H1 (cell line): ENCODE data around the gene P3H3. TPM values are rescaled to one million over a fixed set of nuclear protein-coding genes. Genes with fewer than 3 reads are reported as not detected.
A peak's percentile ranks its signal among the peaks of the same experiment; 100 is the strongest.

Source experiments
- CTCF ChIA-PET: fragments of 300-600 bp; sonication (Branson Sonifier 250); formaldehyde crosslinking; loops from one replicate; lab custom pipeline; 2021; ENCODE audit not compliant: partially characterized antibody; lab: Charles Lee
- POLR2A ChIA-PET: fragments of 300-600 bp; sonication (Branson Sonifier 250); formaldehyde crosslinking; loops from one replicate; lab custom pipeline; 2021; ENCODE audit warnings: inconsistent platforms; ENCODE audit not compliant: partially characterized antibody; lab: Charles Lee
- DNase-seq, 2 experiments: peaks; one replicate each; pipeline versions ENCODE4 v3.0.0 to v3.0.0-alpha.2; 2010 to 2022; ENCODE audit warnings: low spot score in 2 of 2, low read depth in 1 of 2, mixed read lengths in 1 of 2
- FAIRE-seq: peaks from 2 replicates; lab custom pipeline; 2011; peaks lifted over from hg19 to GRCh38; lab: Jason Lieb, UNC
- H2AFZ ChIP-seq: 2 replicates; pipeline ENCODE4 v1.8.1; 2012; ENCODE audit warnings: low read length, inconsistent platforms
- H2AK5ac ChIP-seq: 2 replicates; pipeline ENCODE4 v1.6.1; 2013; ENCODE audit warnings: low read depth, low read length
- H2BK120ac ChIP-seq: replicated peaks from 2 replicates; pipeline ENCODE3; 2013; ENCODE audit warnings: low read depth, low read length, inconsistent platforms
- H2BK12ac ChIP-seq: 2 replicates; pipeline ENCODE4 v1.6.1; 2013; ENCODE audit warnings: low read depth, low read length
- H2BK15ac ChIP-seq: 2 replicates; pipeline ENCODE4 v1.6.1; 2013; ENCODE audit warnings: low read length
- H2BK20ac ChIP-seq: 2 replicates; pipeline ENCODE4 v1.6.1; 2013; ENCODE audit warnings: low read length
- H2BK5ac ChIP-seq: 2 replicates; pipeline ENCODE4 v1.6.1; 2013; ENCODE audit warnings: low read depth, low read length
- H3K14ac ChIP-seq: 2 replicates; pipeline ENCODE4 v1.6.1; 2013; ENCODE audit warnings: inconsistent platforms; ENCODE audit not compliant: insufficient read length
- H3K18ac ChIP-seq: 2 replicates; pipeline ENCODE4 v1.6.1; 2013; ENCODE audit warnings: low read length; ENCODE audit errors: extremely low read depth
- H3K23ac ChIP-seq: 2 replicates; pipeline ENCODE4 v1.6.1; 2013; ENCODE audit warnings: inconsistent platforms; ENCODE audit not compliant: insufficient read length
- H3K23me2 ChIP-seq: 2 replicates; pipeline ENCODE4 v1.6.1; 2013; ENCODE audit warnings: low read depth, low read length
- H3K27ac ChIP-seq: 2 replicates; pipeline ENCODE4 v1.6.1; 2011; ENCODE audit warnings: low read depth, low read length, inconsistent platforms
- H3K27me3 ChIP-seq, 4 experiments: replicated peaks in 1 of 4; 1 replicate in 1 of 4; 2 replicates in 3 of 4; pipeline versions ENCODE4 v1.6.1 to v1.8.1; 2011 to 2013; ENCODE audit warnings: low read length in 3 of 4, mild to moderate bottlenecking in 3 of 4, inconsistent platforms in 2 of 4, mixed read lengths in 2 of 4, moderate library complexity in 1 of 4; ENCODE audit not compliant: control insufficient read depth in 3 of 4, insufficient read depth in 3 of 4; ENCODE audit errors: extremely low read depth in 1 of 4
- H3K36me3 ChIP-seq, 4 experiments: 2 replicates each; pipeline versions ENCODE4 v1.6.1 to v1.8.1; 2011 to 2013; ENCODE audit warnings: mild to moderate bottlenecking in 4 of 4, low read length in 3 of 4, moderate library complexity in 2 of 4, control low read depth in 1 of 4, inconsistent platforms in 1 of 4; ENCODE audit not compliant: insufficient read depth in 4 of 4, control insufficient read depth in 2 of 4
- H3K4ac ChIP-seq: replicated peaks from 2 replicates; pipeline ENCODE3; 2013; ENCODE audit warnings: low read length, low read depth, mixed read lengths, inconsistent platforms; ENCODE audit not compliant: insufficient read length
- H3K4me1 ChIP-seq, 4 experiments: replicated peaks in 1 of 4; 1 replicate in 1 of 4; 2 replicates in 3 of 4; pipeline versions ENCODE4 v1.6.1 to v1.8.1; 2011 to 2013; ENCODE audit warnings: low read length in 3 of 4, inconsistent platforms in 2 of 4, mixed read lengths in 1 of 4; ENCODE audit not compliant: insufficient read depth in 4 of 4, control insufficient read depth in 3 of 4
- H3K4me2 ChIP-seq, 2 experiments: 2 replicates each; pipeline versions ENCODE4 v1.6.1 to v1.8.1; 2011 to 2013; ENCODE audit warnings: low read depth in 2 of 2, low read length in 2 of 2, control low read depth in 1 of 2, inconsistent platforms in 1 of 2, mild to moderate bottlenecking in 1 of 2; ENCODE audit not compliant: insufficient read depth in 1 of 2
- H3K4me3 ChIP-seq, 4 experiments: fragments of 200-600, 300-600 bp in 1 of 4; sonication (generic), shearing (Covaris generic), sonication (Bioruptor Twin) in 1 of 4; 2 replicates each; pipeline versions ENCODE4 v1.5.1 to v1.8.1; 2011 to 2016; ENCODE audit warnings: low read length in 4 of 4, low read depth in 3 of 4, control low read depth in 2 of 4, inconsistent platforms in 2 of 4, mild to moderate bottlenecking in 2 of 4, mixed read lengths in 1 of 4, moderate library complexity in 1 of 4; ENCODE audit not compliant: insufficient read depth in 2 of 4; ENCODE audit errors: extremely low read depth in 1 of 4
- H3K56ac ChIP-seq: replicated peaks from 2 replicates; pipeline ENCODE3; 2013; ENCODE audit warnings: low read depth, mild to moderate bottlenecking, mixed read lengths, low read length, inconsistent platforms; ENCODE audit not compliant: insufficient read length
- H3K79me1 ChIP-seq: 2 replicates; pipeline ENCODE4 v1.6.1; 2013; ENCODE audit warnings: low read depth, low read length, control low read depth
- H3K79me2 ChIP-seq, 2 experiments: 2 replicates each; pipeline versions ENCODE4 v1.6.1 to v1.8.1; 2012 to 2013; ENCODE audit warnings: low read length in 2 of 2, mild to moderate bottlenecking in 2 of 2, inconsistent platforms in 1 of 2; ENCODE audit not compliant: insufficient read depth in 2 of 2, control insufficient read depth in 1 of 2
- H3K9ac ChIP-seq, 4 experiments: replicated peaks in 1 of 4; 1 replicate in 1 of 4; 2 replicates in 3 of 4; pipeline versions ENCODE4 v1.6.1 to v1.8.1; 2011 to 2013; ENCODE audit warnings: low read depth in 3 of 4, low read length in 3 of 4, control low read depth in 2 of 4, mild to moderate bottlenecking in 2 of 4, moderate library complexity in 2 of 4, inconsistent platforms in 1 of 4; ENCODE audit errors: extremely low read depth in 1 of 4
- H3K9me3 ChIP-seq, 2 experiments: 2 replicates each; pipeline versions ENCODE4 v1.6.1 to v1.8.1; 2012 to 2013; ENCODE audit warnings: mild to moderate bottlenecking in 2 of 2, moderate library complexity in 2 of 2, control low read depth in 1 of 2, inconsistent platforms in 1 of 2, low read depth in 1 of 2, low read length in 1 of 2, mixed read lengths in 1 of 2; ENCODE audit not compliant: insufficient read depth in 2 of 2
- H4K20me1 ChIP-seq, 2 experiments: replicated peaks in 1 of 2; 2 replicates each; pipeline versions ENCODE3 to v1.8.1; 2011 to 2013; ENCODE audit warnings: inconsistent platforms in 2 of 2, low read length in 2 of 2, mild to moderate bottlenecking in 1 of 2; ENCODE audit not compliant: insufficient read depth in 2 of 2, control insufficient read depth in 1 of 2
- H4K5ac ChIP-seq: 2 replicates; pipeline ENCODE4 v1.6.1; 2013; ENCODE audit warnings: low read length, low read depth, mixed read lengths, inconsistent platforms; ENCODE audit not compliant: insufficient read length
- H4K8ac ChIP-seq: 2 replicates; pipeline ENCODE4 v1.8.0; 2013; ENCODE audit warnings: mild to moderate bottlenecking, moderate library complexity, low read length, inconsistent platforms; ENCODE audit not compliant: insufficient read depth; ENCODE audit errors: extremely low read depth
- H4K91ac ChIP-seq: replicated peaks from 2 replicates; pipeline ENCODE3; 2013; ENCODE audit warnings: low read length, mixed read lengths, inconsistent platforms; ENCODE audit not compliant: insufficient read length
- CEBPB ChIP-seq: IDR thresholded peaks from 2 replicates; pipeline ENCODE4 v1.6.1; 2012; ENCODE audit warnings: low read depth, low read length
- HDAC6 ChIP-seq: IDR thresholded peaks from one replicate; pipeline ENCODE4 v1.7.1; 2012; ENCODE audit warnings: low read depth, mild to moderate bottlenecking, inconsistent platforms, low read length, moderate library complexity
- WGBS, 2 experiments: shearing (Covaris generic) in 1 of 2; methylation state at CpG; one replicate each; pipeline versions ENCODE4 v1.1.6 to v1.1.7; 2013 to 2015; ENCODE audit warnings: low lambda C conversion rate in 2 of 2, mixed read lengths in 2 of 2, inconsistent platforms in 1 of 2, low coverage in 1 of 2, missing lambda C conversion rate in 1 of 2; ENCODE audit not compliant: insufficient replicate concordance in 2 of 2, insufficient coverage in 1 of 2, insufficient read length in 1 of 2; ENCODE audit errors: extremely low coverage in 1 of 2, missing lambda C conversion rate in 1 of 2; 5-methylcytosine and 5-hydroxymethylcytosine counted together
- polyA plus RNA-seq, 7 experiments: library from polyadenylated mRNA; depleted of rRNA in 3 of 7; stranded (reverse) in 5 of 7; unstranded in 2 of 7; fragments of >200 nt in 5 of 7; fragments of 200-250 nt in 2 of 7; gene quantifications; 1 replicate in 5 of 7; 2 replicates in 1 of 7; 4 replicates in 1 of 7; pipeline versions ENCODE4 v1.2.1 to v1.2.3, GENCODE V29; 2011 to 2013; ENCODE audit warnings: missing spikeins in 2 of 7, mixed read lengths in 2 of 7
- total RNA-seq: library from RNA; stranded (reverse); fragmentation: NEBNext Ultra II Directional; extraction: Animal tissue kit (Norgen Biotek cat#: 25700); gene quantifications from 2 replicates; pipeline ENCODE4 v1.2.1, GENCODE V29; 2021

P3H3 gene
- total and polyA plus RNA-seq, 2 of the 8 experiments (the other 6 are each of a cell fraction or from before 2014, with no cell fraction given): 22.9 to 43.5 TPM

DNA sequence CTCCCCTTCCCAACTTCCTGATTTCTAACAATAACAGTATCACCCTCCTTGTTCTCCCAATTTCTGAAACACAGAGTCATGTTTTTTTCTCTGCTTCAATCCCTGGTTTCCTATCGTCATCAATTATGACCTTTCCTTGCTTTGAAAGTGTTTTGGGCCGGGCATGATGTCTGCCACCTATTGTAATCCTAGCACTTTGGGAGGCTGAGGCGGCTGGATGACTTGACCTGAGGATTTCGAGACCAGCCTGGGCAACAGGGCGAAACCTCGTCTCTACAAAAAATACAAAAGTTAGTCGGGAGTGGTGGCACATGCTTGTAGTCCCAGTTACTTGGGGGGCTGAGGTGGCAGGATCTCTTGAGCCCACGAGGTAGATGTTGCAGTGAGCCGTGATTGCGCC, 19.2 kb upstream of the P3H3 start:
- H3K79me1 ChIP-seq: no peaks in the 10 kb centered on the region
- no peak overlapping the region for H3K14ac ChIP-seq
- H2BK15ac ChIP-seq: no peak overlapping the region
- no peak overlapping the region for H2BK5ac ChIP-seq
- H2BK20ac ChIP-seq: no peak overlapping the region
- H3K27me3 ChIP-seq: no peaks in the 10 kb centered on the region; a peak in 1 of 7 replicates
- 0 out of 2 replicates have a peak overlapping the region, but pooled peaks have one; percentile 16 for H3K18ac ChIP-seq
- no peak overlapping the region for H3K9ac ChIP-seq
- DNase-seq (no peak), FAIRE-seq (no peak)
- H2AFZ ChIP-seq: 0 out of 2 replicates have a peak overlapping the region, but pooled peaks have one; percentile 20
- no peaks in the 10 kb centered on the region; the same call in 1 of the 2 replicates for H3K23me2 ChIP-seq
- no peaks in the 10 kb centered on the region for H3K36me3 ChIP-seq
- H4K5ac ChIP-seq: no peak overlapping the region
- H2BK120ac ChIP-seq: no peak overlapping the region
- 0 out of 4 replicates have a peak, but pooled peaks cover 0 to 2% of the 10 kb centered on the region in 2 experiments for H3K9me3 ChIP-seq
- H2AK5ac ChIP-seq: no peak overlapping the region
- no peak overlapping the region; the same call in 1 of the 2 replicates for H4K8ac ChIP-seq
- H3K56ac ChIP-seq: no peak overlapping the region
- peaks cover 0 to 4% (median 2%) of the 10 kb centered on the region in 4 experiments; a peak in 4 of 7 replicates for H3K4me1 ChIP-seq
- no peak overlapping the region for H3K23ac ChIP-seq
- H3K4ac ChIP-seq: no peak overlapping the region
- peak overlapping the region; percentile 95 for H2BK12ac ChIP-seq
- 78% methylated on average over 8 of the region's 10 CpGs; no CpG with 5 or more reads in 1 of the 2 experiments for WGBS, 2 experiments
- H3K4me2 ChIP-seq: 0 out of 4 replicates have a peak overlapping the region, but pooled peaks of 1 of the 2 experiments have one; percentile 6
- POLR2A ChIA-PET: interaction anchor here (0.6 to 1.2 kb wide), 2 partner anchors 12 to 40 kb away, joined by 3 to 6 read pairs; partner anchors contain the start of gene GPR162
- no peak overlapping the region for H3K27ac ChIP-seq
- H3K4me3 ChIP-seq: no peak overlapping the region
- CTCF ChIA-PET: interaction anchor here (2.9 to 6.4 kb wide), 2 partner anchors 16 to 31 kb away, joined by 9 to 45 read pairs; no protein-coding TSS in a partner anchor
- H4K20me1 ChIP-seq: no peaks in the 10 kb centered on the region
- no peaks in the 10 kb centered on the region for H3K79me2 ChIP-seq
- no peak overlapping the region for H4K91ac ChIP-seq
- TF ChIP-seq CEBPB (peak; percentile 44; the same call in 1 of the 2 replicates), HDAC6 (no peak)
- TF ChIP-seq, all 59 proteins: peak for 1
